ENCODE measurements around the gene MGAT5.

MGAT5 gene

GRCh38 chr2:134413430-134413829 lies 159.6 kb downstream of the MGAT5 start:
- CTCF ChIA-PET: interaction anchor here (0.6 to 4.4 kb wide), 4 partner anchors 37 to 295 kb away, joined by 3 to 69 read pairs (median 9); no protein-coding TSS in a partner anchor
- no peaks in the 10 kb centered on the region for H3K9me3 ChIP-seq (ENCODE audit: control insufficient read depth, insufficient read depth, low read depth, low read length)
- POLR2A ChIA-PET: no interaction called here
- no peak overlapping the region for H3K4me3 ChIP-seq (ENCODE audit: low read depth, low read length)
- peaks cover 0 to 6% of the 10 kb centered on the region in 2 experiments; a peak in 2 of 3 replicates for H3K36me3 ChIP-seq (ENCODE audit: control insufficient read depth in 2 of 2, insufficient read depth in 1 of 2, low read length in 2 of 2)
- peaks cover 11% of the 10 kb centered on the region for H3K4me1 ChIP-seq (ENCODE audit: control insufficient read depth, insufficient read depth, low read length)
- TF ChIP-seq SCRT2 (tag by site-specific recombination; IDR thresholded peaks at IDR 0.05): no peak
- no peak for TF ChIP-seq REPIN1 (tag by site-specific recombination; IDR thresholded peaks at IDR 0.05; ENCODE audit: low read depth)
- TF ChIP-seq ZNF449 (tag by site-specific recombination; IDR thresholded peaks at IDR 0.05): no peak
- no peak for TF ChIP-seq TSHZ1 (tag by site-specific recombination; IDR thresholded peaks at IDR 0.05; ENCODE audit: borderline replicate concordance)
- no peak for TF ChIP-seq ZNF391 (tag by site-specific recombination; IDR thresholded peaks at IDR 0.05; ENCODE audit: borderline replicate concordance, low read depth)
- no peak for TF ChIP-seq ZNF148 (tag by site-specific recombination; IDR thresholded peaks at IDR 0.05; ENCODE audit: borderline replicate concordance)
- no peak for TF ChIP-seq SP3 (tag by site-specific recombination; IDR thresholded peaks at IDR 0.05)
- TF ChIP-seq ZNF580 (tag by site-specific recombination; IDR thresholded peaks at IDR 0.05): no peak
- no peak for TF ChIP-seq ZFP37 (tag by site-specific recombination; IDR thresholded peaks at IDR 0.05)
- TF ChIP-seq KLF16 (tag by site-specific recombination; IDR thresholded peaks at IDR 0.05): no peak
- H3K27ac ChIP-seq (ENCODE audit: extremely low read depth, low read depth, low read length): no peak overlapping the region

GRCh38 chr2:134413912-134414311 lies 160.0 kb downstream of the MGAT5 start:
- H3K36me3 ChIP-seq (ENCODE audit: control insufficient read depth in 2 of 2, insufficient read depth in 1 of 2, low read length in 2 of 2): peaks cover 0 to 6% of the 10 kb centered on the region in 2 experiments; a peak in 2 of 3 replicates
- ChIA-PET CTCF (interaction anchor here (3.2 to 4.4 kb wide), 2 partner anchors 37 to 296 kb away, joined by 15 to 69 read pairs; no protein-coding TSS in a partner anchor), POLR2A (no interaction called here)
- no peak overlapping the region for H3K4me3 ChIP-seq (ENCODE audit: low read depth, low read length)
- H3K9me3 ChIP-seq (ENCODE audit: control insufficient read depth, insufficient read depth, low read depth, low read length): no peaks in the 10 kb centered on the region
- peaks cover 6% of the 10 kb centered on the region for H3K4me1 ChIP-seq (ENCODE audit: control insufficient read depth, insufficient read depth, low read length)
- no peak overlapping the region for H3K27ac ChIP-seq (ENCODE audit: extremely low read depth, low read depth, low read length)
- TF ChIP-seq REST (tag by site-specific recombination; IDR thresholded peaks at IDR 0.05) (no peak), PRDM2 (tag by site-specific recombination; IDR thresholded peaks at IDR 0.05; ENCODE audit: borderline replicate concordance) (no peak), ZNF248 (tag by site-specific recombination; IDR thresholded peaks at IDR 0.05) (no peak), BCL11B (tag by site-specific recombination; IDR thresholded peaks at IDR 0.05; ENCODE audit: low read depth) (no peak), MZF1 (tag by site-specific recombination; IDR thresholded peaks at IDR 0.05; ENCODE audit: borderline replicate concordance) (no peak), ZNF433 (tag by site-specific recombination; IDR thresholded peaks at IDR 0.05; ENCODE audit: low read depth) (no peak), ZNF266 (tag by site-specific recombination; IDR thresholded peaks at IDR 0.05; ENCODE audit: low read depth) (no peak)
